DMS53 treated with DMSO at 0.1 percent for 48 hours (cell line): ENCODE results near the gene TTC39B.

Experiments used
- DNase-seq: peaks from one replicate; lab custom pipeline; 2025; ENCODE audit not compliant: unreplicated experiment; lab: John Stamatoyannopoulos, UW

TTC39B gene

GRCh38 chr9:15305470-15305869 is 1.5 kb downstream of the TTC39B start:
- DNase-seq: no peak

GRCh38 chr9:15304632-15305031 is 2.4 kb downstream of the TTC39B start:
- no peak for DNase-seq

- no peak for DNase-seq
Observed at GRCh38 chr9:15300218-15300617, 6.8 kb downstream of the TTC39B start.

GRCh38 chr9:15299374-15299939 is 7.6 kb downstream of the TTC39B start:
- no peak for DNase-seq

GRCh38 chr9:15298362-15298761 is 8.7 kb downstream of the TTC39B start:
- DNase-seq: no peak

GRCh38 chr9:15295761-15296405 is 11.1 kb downstream of the TTC39B start:
- no peak for DNase-seq

- no peak for DNase-seq
Observed at GRCh38 chr9:15294604-15295003, 12.4 kb downstream of the TTC39B start.

GRCh38 chr9:15293804-15294316 is 13.2 kb downstream of the TTC39B start:
- DNase-seq: no peak

- no peak for DNase-seq
Observed at GRCh38 chr9:15293084-15293483, 13.9 kb downstream of the TTC39B start.

- no peak for DNase-seq
Observed at GRCh38 chr9:15289603-15290002, 17.4 kb downstream of the TTC39B start.

GRCh38 chr9:15287309-15287708 is 19.7 kb downstream of the TTC39B start:
- DNase-seq: no peak

GRCh38 chr9:15286161-15286821 is 20.7 kb downstream of the TTC39B start:
- no peak for DNase-seq

GRCh38 chr9:15282567-15283285 is 24.3 kb downstream of the TTC39B start:
- no peak for DNase-seq

- no peak for DNase-seq
Observed at GRCh38 chr9:15280647-15281046, 26.4 kb downstream of the TTC39B start.

- no peak for DNase-seq
Observed at GRCh38 chr9:15278839-15279238, 28.2 kb downstream of the TTC39B start.

GRCh38 chr9:15278091-15278687 is 28.8 kb downstream of the TTC39B start:
- DNase-seq: no peak

GRCh38 chr9:15277400-15278090 is 29.5 kb downstream of the TTC39B start:
- DNase-seq: no peak

GRCh38 chr9:15276328-15276938 is 30.6 kb downstream of the TTC39B start:
- DNase-seq: no peak

- DNase-seq: no peak
Observed at GRCh38 chr9:15274425-15274824, 32.6 kb downstream of the TTC39B start.

- DNase-seq: no peak
Observed at GRCh38 chr9:15272377-15272928, 34.6 kb downstream of the TTC39B start.
